IMR-90 (cell line): ENCODE measurements around the gene UBLCP1. TPM values are rescaled to one million over a fixed set of nuclear protein-coding genes. Genes with fewer than 3 reads are reported as not detected.

Source experiments
- ATAC-seq: fragments of 200-7000 bp; cut with Tn5 transposase; 2 replicates; pipeline ENCODE4 v1.9.1; 2020; ENCODE audit warnings: low read depth, mild to moderate bottlenecking, moderate library complexity
- BruUV-seq: library from RNA; stranded (reverse); fragments of 400-500 nt; replicated peaks from 2 replicates; lab custom pipeline; 2021; lab: Mats Ljungman, UMichigan
- CTCF ChIA-PET: fragments of 300-600 bp; formaldehyde crosslinking; extraction: SDS; loops from one replicate; lab custom pipeline; 2021; ENCODE audit warnings: antibody characterized with exemption; lab: Yijun Ruan, JAX
- POLR2A ChIA-PET: fragments of 300-600 bp; sonication (Branson Sonifier 250); formaldehyde crosslinking; loops from one replicate; lab custom pipeline; 2022; ENCODE audit warnings: antibody characterized with exemption; ENCODE audit not compliant: unreplicated experiment; lab: Charles Lee
- DNase-seq: peaks from one replicate; pipeline ENCODE4 v3.0.0; 2013
- H2AFZ ChIP-seq: replicated peaks from 2 replicates; pipeline ENCODE3; 2013; ENCODE audit warnings: low read length, mild to moderate bottlenecking; ENCODE audit not compliant: poor library complexity
- H2AK5ac ChIP-seq: 2 replicates; pipeline ENCODE4 v1.6.1; 2013; ENCODE audit warnings: low read depth, low read length, inconsistent platforms
- H2AK9ac ChIP-seq: replicated peaks from 2 replicates; pipeline ENCODE3; 2013; ENCODE audit warnings: mild to moderate bottlenecking, low read depth, low read length, moderate library complexity; ENCODE audit not compliant: poor library complexity
- H2BK120ac ChIP-seq: 2 replicates; pipeline ENCODE4 v1.6.1; 2013; ENCODE audit warnings: low read depth, low read length, inconsistent platforms
- H2BK15ac ChIP-seq: 3 replicates; pipeline ENCODE4 v1.6.1; 2013; ENCODE audit warnings: low read depth, low read length, inconsistent platforms
- H2BK20ac ChIP-seq: 2 replicates; pipeline ENCODE4 v1.6.1; 2013; ENCODE audit warnings: low read depth, mild to moderate bottlenecking, inconsistent platforms, low read length, moderate library complexity
- H2BK5ac ChIP-seq: 2 replicates; pipeline ENCODE4 v1.6.1; 2013; ENCODE audit warnings: mild to moderate bottlenecking, low read depth, low read length, inconsistent platforms; ENCODE audit not compliant: poor library complexity, severe bottlenecking
- H3K14ac ChIP-seq: replicated peaks from 2 replicates; pipeline ENCODE4 v1.6.1; 2013; ENCODE audit warnings: low read depth, low read length, inconsistent platforms
- H3K18ac ChIP-seq: 2 replicates; pipeline ENCODE4 v1.6.1; 2013; ENCODE audit warnings: low read depth, low read length, control low read depth
- H3K23ac ChIP-seq: 2 replicates; pipeline ENCODE4 v1.6.1; 2013; ENCODE audit warnings: low read depth, low read length, inconsistent platforms
- H3K27ac ChIP-seq: 2 replicates; pipeline ENCODE4 v1.5.1; 2013; ENCODE audit warnings: mild to moderate bottlenecking, control low read depth, low read length; ENCODE audit not compliant: insufficient read depth
- H3K27me3 ChIP-seq: 2 replicates; pipeline ENCODE4 v1.6.1; 2013; ENCODE audit warnings: low read length; ENCODE audit not compliant: control insufficient read depth, insufficient read depth
- H3K36me3 ChIP-seq: 2 replicates; pipeline ENCODE4 v1.6.1; 2013; ENCODE audit warnings: low read length, mixed read lengths; ENCODE audit not compliant: control insufficient read depth, insufficient read depth
- H3K4ac ChIP-seq: 2 replicates; pipeline ENCODE4 v1.6.1; 2013; ENCODE audit warnings: low read depth, low read length, inconsistent platforms
- H3K4me1 ChIP-seq: 2 replicates; pipeline ENCODE4 v1.6.1; 2013; ENCODE audit warnings: low read length, mixed read lengths; ENCODE audit not compliant: control insufficient read depth, insufficient read depth
- H3K4me2 ChIP-seq: 2 replicates; pipeline ENCODE4 v1.6.1; 2013; ENCODE audit warnings: low read depth, mild to moderate bottlenecking, control low read depth, low read length, moderate library complexity
- H3K4me3 ChIP-seq: 2 replicates; pipeline ENCODE4 v1.5.1; 2013; ENCODE audit warnings: low read depth, mild to moderate bottlenecking, control low read depth, low read length, moderate library complexity; ENCODE audit not compliant: insufficient read depth
- H3K56ac ChIP-seq: 2 replicates; pipeline ENCODE4 v1.6.1; 2013; ENCODE audit warnings: low read length, inconsistent platforms; ENCODE audit not compliant: insufficient read depth; ENCODE audit errors: extremely low read depth
- H3K79me1 ChIP-seq, 2 experiments: 2 replicates each; pipeline ENCODE4 v1.6.1; 2013; ENCODE audit warnings: low read length in 2 of 2, inconsistent platforms in 1 of 2, low read depth in 1 of 2
- H3K9ac ChIP-seq: 2 replicates; pipeline ENCODE4 v1.6.1; 2013; ENCODE audit warnings: low read depth, low read length, control low read depth
- H3K9me1 ChIP-seq: 2 replicates; pipeline ENCODE4 v1.6.1; 2013; ENCODE audit warnings: low read length, inconsistent platforms; ENCODE audit not compliant: insufficient read depth
- H3K9me3 ChIP-seq: 2 replicates; pipeline ENCODE4 v1.6.1; 2013; ENCODE audit warnings: low read length; ENCODE audit not compliant: control insufficient read depth, insufficient read depth
- H4K20me1 ChIP-seq: 2 replicates; pipeline ENCODE4 v1.6.1; 2013; ENCODE audit warnings: low read length, inconsistent platforms; ENCODE audit not compliant: insufficient read depth
- H4K5ac ChIP-seq: 2 replicates; pipeline ENCODE4 v1.6.1; 2013; ENCODE audit warnings: mild to moderate bottlenecking, low read depth, low read length, control low read depth
- H4K8ac ChIP-seq, 2 experiments: 2 replicates each; pipeline ENCODE4 v1.6.1; 2013; ENCODE audit warnings: low read depth in 2 of 2, low read length in 2 of 2, control low read depth in 1 of 2, inconsistent platforms in 1 of 2
- H4K91ac ChIP-seq: 2 replicates; pipeline ENCODE4 v1.6.1; 2013; ENCODE audit warnings: low read depth, low read length, inconsistent platforms; ENCODE audit not compliant: insufficient read depth
- BHLHE40 ChIP-seq: fragments of 150-350 bp; IDR thresholded peaks from 2 replicates; pipeline ENCODE4 v1.6.1; 2016; ENCODE audit warnings: mild to moderate bottlenecking, low read depth, low read length
- CEBPB ChIP-seq: IDR thresholded peaks from 2 replicates; pipeline ENCODE4 v1.6.1; 2012; ENCODE audit warnings: low read depth, low read length, improper control_type of control experiment
- CHD1 ChIP-seq: IDR thresholded peaks from 2 replicates; pipeline ENCODE4 v1.6.1; 2012; ENCODE audit warnings: low read depth, low read length, improper control_type of control experiment
- CTCF ChIP-seq: conservative IDR thresholded peaks from 2 replicates; pipeline ENCODE4 v1.5.1; 2012; ENCODE audit warnings: mild to moderate bottlenecking, low read depth, low read length, improper control_type of control experiment
- ELK1 ChIP-seq: fragments of 150-350 bp; IDR thresholded peaks from 2 replicates; pipeline ENCODE4 v1.6.1; 2016; ENCODE audit warnings: low read depth, mild to moderate bottlenecking, low read length, moderate library complexity, borderline replicate concordance
- FOS ChIP-seq: fragments of 150-350 bp; IDR thresholded peaks from 2 replicates; pipeline ENCODE4 v1.6.1; 2016; ENCODE audit warnings: low read depth, low read length
- MAFK ChIP-seq: IDR thresholded peaks from 2 replicates; pipeline ENCODE4 v1.6.1; 2012; ENCODE audit warnings: low read depth, low read length, improper control_type of control experiment
- MAZ ChIP-seq: IDR thresholded peaks from 2 replicates; pipeline ENCODE4 v1.6.1; 2012; ENCODE audit warnings: low read depth, mild to moderate bottlenecking, low read length, improper control_type of control experiment, moderate library complexity, borderline replicate concordance
- MXI1 ChIP-seq: IDR thresholded peaks from 2 replicates; pipeline ENCODE4 v1.6.1; 2012; ENCODE audit warnings: low read depth, mild to moderate bottlenecking, low read length, moderate library complexity, borderline replicate concordance
- NFE2L2 ChIP-seq: fragments of 150-350 bp; IDR thresholded peaks from 2 replicates; pipeline ENCODE4 v1.6.1; 2016; ENCODE audit warnings: low read depth, mild to moderate bottlenecking, low read length
- POLR2A ChIP-seq: IDR thresholded peaks from 2 replicates; pipeline ENCODE4 v1.6.1; 2012; ENCODE audit warnings: mild to moderate bottlenecking, low read depth, low read length
- RAD21 ChIP-seq: IDR thresholded peaks from 2 replicates; pipeline ENCODE4 v1.6.1; 2012; ENCODE audit warnings: low read length, improper control_type of control experiment
- RCOR1 ChIP-seq: IDR thresholded peaks from 2 replicates; pipeline ENCODE4 v1.6.1; 2012; ENCODE audit warnings: mild to moderate bottlenecking, low read length, improper control_type of control experiment; ENCODE audit not compliant: insufficient replicate concordance
- RFX5 ChIP-seq: IDR thresholded peaks from 2 replicates; pipeline ENCODE4 v1.8.0; 2012; ENCODE audit warnings: low read depth, mild to moderate bottlenecking, low read length, moderate library complexity
- SMC3 ChIP-seq: fragments of 150-350 bp; IDR thresholded peaks from 2 replicates; pipeline ENCODE4 v1.6.1; 2016; ENCODE audit warnings: low read depth, mild to moderate bottlenecking, antibody characterized with exemption, low read length, moderate library complexity
- USF2 ChIP-seq: fragments of 150-350 bp; IDR thresholded peaks from 2 replicates; pipeline ENCODE4 v1.6.1; 2017; ENCODE audit warnings: mild to moderate bottlenecking, antibody characterized with exemption, low read length, low read depth
- WGBS, 2 experiments: methylation state at CpG; one replicate each; pipeline versions ENCODE4 v1.1.5 to v1.1.7; 2013; ENCODE audit warnings: missing lambda C conversion rate in 2 of 2; ENCODE audit not compliant: insufficient read length in 1 of 2; ENCODE audit errors: extremely low coverage in 2 of 2; 5-methylcytosine and 5-hydroxymethylcytosine counted together
- dilution Hi-C: fragments of 300-500 bp; cut with HindIII; formaldehyde crosslinking; loops from one replicate; pipeline ENCODE4 v1.14.3; 2018; ENCODE audit warnings: low sequenced_read_pairs; ENCODE audit not compliant: unreplicated experiment
- in situ Hi-C: fragments of 300-500 bp; cut with MboI; formaldehyde crosslinking; loops from 3 replicates; pipeline ENCODE4 v1.14.3; 2019; ENCODE audit warnings: low sequenced_read_pairs, inconsistent platforms, mixed read lengths
- intact Hi-C: fragments of 100-400 bp; cut with micrococcal nuclease; formaldehyde crosslinking; loops from 2 replicates; pipeline ENCODE4 v1.10.0; 2022
- polyA plus RNA-seq, 3 experiments: library from polyadenylated mRNA; depleted of rRNA; stranded (reverse); fragments of >200 nt; gene quantifications; 2 replicates each; pipeline ENCODE4 v1.2.3, GENCODE V29; 2012; ENCODE audit warnings: low replicate concordance in 1 of 3
- total RNA-seq: library from RNA; depleted of rRNA; stranded (reverse); fragments of >200 nt; gene quantifications from 2 replicates; pipeline ENCODE4 v1.2.3, GENCODE V29; 2012

UBLCP1 gene
- total and polyA plus RNA-seq, 2 of the 4 experiments (the other 2 are of a cell fraction): 11.7 to 17.5 TPM

- no CpG with 5 or more reads among the region's 4 CpGs for WGBS, 2 experiments
- H2BK20ac ChIP-seq: no peak overlapping the region
These were observed 20.4 kb upstream of the UBLCP1 start for GRCh38 chr5:159242656-159243055.

More at GRCh38 chr5:159242656-159243055, 20.4 kb upstream of the UBLCP1 start:
- ChIA-PET CTCF (no interaction called here), POLR2A (no interaction called here)
- Histone ChIP-seq H3K4ac (no peak overlapping the region), H3K23ac (no peak overlapping the region), H3K9ac (no peak overlapping the region), H4K8ac (no peak overlapping the region), H2BK15ac (no peak overlapping the region), H3K9me1 (peaks cover 3% of the 10 kb centered on the region; the same call in 1 of the 2 replicates), H3K27me3 (peaks cover 5% of the 10 kb centered on the region; the same call in 1 of the 2 replicates), H2BK5ac (no peak overlapping the region), H3K14ac (no peak overlapping the region), H3K4me2 (no peak overlapping the region), H3K27ac (no peak overlapping the region), H3K18ac (no peak overlapping the region), H3K79me1 (no peaks in the 10 kb centered on the region), H3K36me3 (no peaks in the 10 kb centered on the region), H3K9me3 (no peaks in the 10 kb centered on the region), H3K4me3 (no peak overlapping the region), H3K4me1 (peaks cover 1% of the 10 kb centered on the region; the same call in 1 of the 2 replicates), H2BK120ac (no peak overlapping the region), H2AK9ac (no peak overlapping the region), H2AK5ac (no peak overlapping the region), H3K56ac (no peak overlapping the region), H2AFZ (no peak overlapping the region), H4K20me1 (no peaks in the 10 kb centered on the region), H4K5ac (no peak overlapping the region), H4K91ac (no peak overlapping the region)
- TF ChIP-seq RAD21 (no peak), RFX5 (no peak), MXI1 (no peak), MAZ (no peak), CTCF (no peak), POLR2A (no peak), ELK1 (no peak), CEBPB (no peak), RCOR1 (no peak), SMC3 (no peak), BHLHE40 (no peak), FOS (no peak), MAFK (no peak), USF2 (no peak), CHD1 (no peak), NFE2L2 (no peak)
- intact Hi-C loops: no loop called here
- no peak for ATAC-seq
- in situ Hi-C loops: no loop called here
- dilution Hi-C loops: no loop called here
- no peak for DNase-seq
- BruUV-seq: no TSS peak
